Hippocampal formation (tissue), 2 donors: ENCODE data around the gene HOXD10.

Source experiments
- DNase-seq, 2 donors: peaks; one replicate each; lab custom pipeline; 2025; lab: John Stamatoyannopoulos, UW

Gene HOXD10

DNA sequence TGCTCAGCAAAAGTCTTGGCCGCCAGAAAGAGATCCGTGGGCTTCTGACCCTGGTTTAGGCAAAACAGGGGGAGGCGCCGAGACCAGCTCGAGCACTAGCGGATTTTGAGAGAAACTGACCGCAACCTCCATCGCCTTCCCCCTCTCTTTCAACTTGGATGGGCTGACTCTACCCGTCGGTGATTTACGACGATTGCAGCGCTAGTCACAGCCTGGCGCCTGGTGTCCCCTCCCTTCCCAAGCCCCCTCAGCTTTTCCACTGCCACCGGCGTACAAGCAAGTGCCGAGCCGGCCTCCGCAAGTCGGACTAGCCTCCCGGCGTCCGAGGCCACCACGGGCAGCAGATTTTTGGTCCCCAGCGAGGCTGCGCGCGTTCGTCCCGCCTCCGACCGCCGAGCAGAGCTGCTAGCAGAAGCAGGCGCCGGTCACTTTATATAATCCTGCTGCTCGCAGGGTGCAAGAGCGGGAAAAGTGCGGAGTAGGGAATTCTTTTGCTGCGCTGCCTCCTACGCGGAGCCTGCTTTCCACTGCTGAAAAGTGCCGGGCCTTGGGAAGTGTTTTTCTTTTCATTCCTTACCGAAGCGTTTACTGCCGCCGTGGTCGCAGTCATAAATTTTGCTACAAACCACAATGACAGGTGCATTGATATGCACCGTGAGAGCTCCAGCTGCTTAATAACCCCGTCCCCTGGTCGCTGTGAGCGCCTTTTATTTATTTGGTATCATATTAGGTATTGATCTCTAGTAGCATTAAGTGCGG is 48.2 kb downstream of the HOXD10 start:
- DNase-seq = no peak

- DNase-seq = no peak
Measured at GRCh38 chr2:176165370-176166050, 48.9 kb downstream of the HOXD10 start.

GRCh38 chr2:176166272-176166671 is 49.7 kb downstream of the HOXD10 start:
- DNase-seq = no peak

DNA sequence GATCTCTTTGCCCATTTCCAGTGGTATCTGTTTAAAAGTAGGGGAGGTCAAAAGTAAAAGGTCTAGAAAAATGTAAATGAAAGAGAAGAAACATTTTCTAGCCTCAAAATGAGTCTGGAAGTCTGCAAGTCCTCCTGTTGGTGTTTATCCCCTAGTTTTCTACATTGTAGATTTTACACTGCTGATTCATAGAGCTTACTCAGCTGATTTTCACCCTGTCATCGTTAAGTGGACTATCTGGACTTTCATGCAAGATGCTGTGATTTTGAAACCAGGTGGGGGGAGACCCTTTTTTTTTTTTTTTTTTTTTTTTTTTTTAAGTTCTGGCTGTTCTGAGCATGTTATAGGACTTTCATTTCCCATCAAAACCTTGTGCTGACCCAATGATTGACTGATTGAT is 50.8 kb downstream of the HOXD10 start:
- no peak for DNase-seq

DNA sequence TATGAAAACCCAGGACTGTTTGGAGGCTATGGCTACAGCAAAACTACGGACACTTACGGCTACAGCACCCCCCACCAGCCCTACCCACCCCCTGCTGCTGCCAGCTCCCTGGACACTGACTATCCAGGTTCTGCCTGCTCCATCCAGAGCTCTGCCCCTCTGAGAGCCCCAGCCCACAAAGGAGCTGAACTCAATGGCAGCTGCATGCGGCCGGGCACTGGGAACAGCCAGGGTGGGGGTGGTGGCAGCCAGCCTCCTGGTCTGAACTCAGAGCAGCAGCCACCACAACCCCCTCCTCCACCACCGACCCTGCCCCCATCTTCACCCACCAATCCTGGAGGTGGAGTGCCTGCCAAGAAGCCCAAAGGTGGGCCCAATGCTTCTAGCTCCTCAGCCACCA is 52.6 kb downstream of the HOXD10 start:
- no peak for DNase-seq
